ENCODE data around the gene ZNF524. TPM values are rescaled to one million over a fixed set of nuclear protein-coding genes. Genes with fewer than 3 reads are reported as not detected.

The ZNF524 gene
- total and polyA plus RNA-seq, 2 experiments from 2014 or later = 8.4 to 18.5 TPM

- TF ChIP-seq, protein P1, sequence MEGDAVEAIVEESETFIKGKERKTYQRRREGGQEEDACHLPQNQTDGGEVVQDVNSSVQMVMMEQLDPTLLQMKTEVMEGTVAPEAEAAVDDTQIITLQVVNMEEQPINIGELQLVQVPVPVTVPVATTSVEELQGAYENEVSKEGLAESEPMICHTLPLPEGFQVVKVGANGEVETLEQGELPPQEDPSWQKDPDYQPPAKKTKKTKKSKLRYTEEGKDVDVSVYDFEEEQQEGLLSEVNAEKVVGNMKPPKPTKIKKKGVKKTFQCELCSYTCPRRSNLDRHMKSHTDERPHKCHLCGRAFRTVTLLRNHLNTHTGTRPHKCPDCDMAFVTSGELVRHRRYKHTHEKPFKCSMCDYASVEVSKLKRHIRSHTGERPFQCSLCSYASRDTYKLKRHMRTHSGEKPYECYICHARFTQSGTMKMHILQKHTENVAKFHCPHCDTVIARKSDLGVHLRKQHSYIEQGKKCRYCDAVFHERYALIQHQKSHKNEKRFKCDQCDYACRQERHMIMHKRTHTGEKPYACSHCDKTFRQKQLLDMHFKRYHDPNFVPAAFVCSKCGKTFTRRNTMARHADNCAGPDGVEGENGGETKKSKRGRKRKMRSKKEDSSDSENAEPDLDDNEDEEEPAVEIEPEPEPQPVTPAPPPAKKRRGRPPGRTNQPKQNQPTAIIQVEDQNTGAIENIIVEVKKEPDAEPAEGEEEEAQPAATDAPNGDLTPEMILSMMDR (IDR thresholded peaks at IDR 0.05; ENCODE audit: poor library complexity) = no peak
- TF ChIP-seq EZH2 (IDR thresholded peaks at IDR 0.05; ENCODE audit: borderline replicate concordance) = no peak
- TF ChIP-seq EZH2phosphoT487 (IDR thresholded peaks at IDR 0.05; ENCODE audit: low read depth, severe bottlenecking, unreplicated experiment) = no peak
- Histone ChIP-seq H4K20me1 (ENCODE audit: insufficient read depth, poor library complexity, severe bottlenecking) (no peaks in the 10 kb centered on the region), H2AFZ (no peak overlapping the region), H3K4me3 (no peak overlapping the region), H3K36me3 (replicated peaks; ENCODE audit: insufficient read depth, low read depth) (no peaks in the 10 kb centered on the region), H3K4me1 (ENCODE audit: insufficient read depth) (peaks cover 12% of the 10 kb centered on the region), H3K4me2 (no peak overlapping the region), H3K27me3 (no peaks in the 10 kb centered on the region), H3K79me2 (no peaks in the 10 kb centered on the region), H3K9me3 (ENCODE audit: low read depth) (no peaks in the 10 kb centered on the region), H3K9me2 (replicated peaks; ENCODE audit: insufficient read depth) (no peaks in the 10 kb centered on the region), H3K27ac (no peak overlapping the region)
- no peak for DNase-seq (ENCODE audit: low spot score)
- 72% methylated on average over 8 of the region's 8 CpGs for WGBS (ENCODE audit: low lambda C conversion rate, missing lambda C conversion rate)
Measured at GRCh38 chr19:55554741-55555152, 45.3 kb upstream of the ZNF524 start.

DNA sequence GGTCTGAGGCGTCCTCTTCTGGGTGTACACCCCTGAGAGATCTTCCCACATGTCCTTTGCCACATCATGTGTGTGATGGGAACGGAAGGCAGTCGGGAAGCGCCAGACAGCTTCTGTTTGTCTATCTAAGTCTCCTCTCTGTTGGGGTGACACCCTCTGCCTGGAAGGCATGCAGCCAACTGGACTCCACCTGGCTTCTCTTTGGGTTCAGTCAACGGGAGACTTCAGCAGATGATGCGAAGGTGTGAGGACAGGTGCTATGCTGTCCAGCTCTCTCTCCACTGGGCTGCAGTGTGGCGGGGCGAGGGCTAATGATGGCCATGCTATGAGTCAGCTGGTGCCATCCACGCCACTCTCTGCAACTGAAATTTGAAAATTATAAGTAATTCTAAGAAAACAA is 40.4 kb upstream of the ZNF524 start:
- H3K4me1 ChIP-seq (ENCODE audit: insufficient read depth) = peaks cover 2% of the 10 kb centered on the region
- H3K27me3 ChIP-seq = no peaks in the 10 kb centered on the region
- TF ChIP-seq, protein P1 (IDR thresholded peaks at IDR 0.05; ENCODE audit: poor library complexity) = no peak
- TF ChIP-seq EZH2 (IDR thresholded peaks at IDR 0.05; ENCODE audit: borderline replicate concordance) = no peak
- TF ChIP-seq EZH2phosphoT487 (IDR thresholded peaks at IDR 0.05; ENCODE audit: low read depth, severe bottlenecking, unreplicated experiment) = no peak
- H3K9me3 ChIP-seq (ENCODE audit: low read depth) = no peaks in the 10 kb centered on the region
- WGBS (ENCODE audit: low lambda C conversion rate, missing lambda C conversion rate) = 83% methylated on average over 8 of the region's 9 CpGs
- H2AFZ ChIP-seq = no peak overlapping the region
- H4K20me1 ChIP-seq (ENCODE audit: insufficient read depth, poor library complexity, severe bottlenecking) = no peaks in the 10 kb centered on the region
- H3K4me2 ChIP-seq = no peak overlapping the region
- H3K79me2 ChIP-seq = no peaks in the 10 kb centered on the region
- H3K9me2 ChIP-seq (replicated peaks; ENCODE audit: insufficient read depth) = no peaks in the 10 kb centered on the region
- no peak overlapping the region for H3K27ac ChIP-seq
- H3K36me3 ChIP-seq (replicated peaks; ENCODE audit: insufficient read depth, low read depth) = no peaks in the 10 kb centered on the region
- no peak for DNase-seq (ENCODE audit: low spot score)
- H3K4me3 ChIP-seq = no peak overlapping the region

GRCh38 chr19:55563261-55563690 is 36.8 kb upstream of the ZNF524 start:
- Histone ChIP-seq H3K27ac (peak overlapping the region; percentile 75), H2AFZ (no peak overlapping the region), H3K4me3 (no peak overlapping the region), H4K20me1 (ENCODE audit: insufficient read depth, poor library complexity, severe bottlenecking) (no peaks in the 10 kb centered on the region), H3K9me2 (replicated peaks; ENCODE audit: insufficient read depth) (no peaks in the 10 kb centered on the region), H3K4me2 (no peak overlapping the region), H3K27me3 (no peaks in the 10 kb centered on the region), H3K79me2 (no peaks in the 10 kb centered on the region), H3K9me3 (ENCODE audit: low read depth) (no peaks in the 10 kb centered on the region), H3K36me3 (replicated peaks; ENCODE audit: insufficient read depth, low read depth) (no peaks in the 10 kb centered on the region), H3K4me1 (ENCODE audit: insufficient read depth) (peaks cover 2% of the 10 kb centered on the region)
- peak; percentile 76 for DNase-seq (ENCODE audit: low spot score)
- TF ChIP-seq, protein P1 (IDR thresholded peaks at IDR 0.05; ENCODE audit: poor library complexity) = no peak
- no peak for TF ChIP-seq EZH2 (IDR thresholded peaks at IDR 0.05; ENCODE audit: borderline replicate concordance)
- 49% methylated on average over 9 of the region's 12 CpGs for WGBS (ENCODE audit: low lambda C conversion rate, missing lambda C conversion rate)

DNA sequence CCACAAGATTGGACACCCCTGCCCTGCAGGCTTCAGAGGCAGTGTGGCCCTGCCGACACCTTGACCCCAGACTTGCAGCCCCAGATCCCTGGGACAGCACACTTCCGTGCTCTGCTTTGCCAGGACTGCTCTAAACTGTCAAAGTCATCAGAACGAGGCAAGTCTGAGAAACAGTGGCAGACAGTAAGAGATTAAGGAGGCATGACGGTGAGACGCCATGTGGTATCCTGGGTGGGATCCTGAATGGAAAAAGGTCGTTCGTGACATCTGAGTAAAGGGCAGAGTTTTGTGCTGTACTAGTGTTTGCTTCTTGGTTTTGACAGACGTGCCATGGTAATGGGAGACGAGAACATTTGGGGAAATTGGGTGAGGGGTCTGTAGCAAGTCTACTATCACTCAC is 33.3 kb upstream of the ZNF524 start:
- Histone ChIP-seq H2AFZ (no peak overlapping the region), H3K9me3 (ENCODE audit: low read depth) (no peaks in the 10 kb centered on the region), H3K4me2 (no peak overlapping the region), H3K27me3 (no peaks in the 10 kb centered on the region), H3K4me3 (no peak overlapping the region), H3K9me2 (replicated peaks; ENCODE audit: insufficient read depth) (no peaks in the 10 kb centered on the region), H3K27ac (no peak overlapping the region), H3K36me3 (replicated peaks; ENCODE audit: insufficient read depth, low read depth) (no peaks in the 10 kb centered on the region), H3K4me1 (ENCODE audit: insufficient read depth) (peaks cover 2% of the 10 kb centered on the region), H4K20me1 (ENCODE audit: insufficient read depth, poor library complexity, severe bottlenecking) (no peaks in the 10 kb centered on the region), H3K79me2 (no peaks in the 10 kb centered on the region)
- no peak for DNase-seq (ENCODE audit: low spot score)
- TF ChIP-seq, protein P1 (IDR thresholded peaks at IDR 0.05; ENCODE audit: poor library complexity) = no peak
- TF ChIP-seq EZH2phosphoT487 (IDR thresholded peaks at IDR 0.05; ENCODE audit: low read depth, severe bottlenecking, unreplicated experiment) = no peak
- no peak for TF ChIP-seq EZH2 (IDR thresholded peaks at IDR 0.05; ENCODE audit: borderline replicate concordance)
- WGBS (ENCODE audit: low lambda C conversion rate, missing lambda C conversion rate) = 63% methylated on average over 9 of the region's 9 CpGs
